SIG-M5 (cell line): ENCODE data around the gene PHTF2.
"Not testable (repeated sequence)": the region's sequence is repeated elsewhere in the genome, so short reads cannot be mapped to it uniquely, and the experiment has no call there.

Experiments used
- DNase-seq: peaks from one replicate; lab custom pipeline; 2025; lab: John Stamatoyannopoulos, UW

PHTF2 gene

DNA sequence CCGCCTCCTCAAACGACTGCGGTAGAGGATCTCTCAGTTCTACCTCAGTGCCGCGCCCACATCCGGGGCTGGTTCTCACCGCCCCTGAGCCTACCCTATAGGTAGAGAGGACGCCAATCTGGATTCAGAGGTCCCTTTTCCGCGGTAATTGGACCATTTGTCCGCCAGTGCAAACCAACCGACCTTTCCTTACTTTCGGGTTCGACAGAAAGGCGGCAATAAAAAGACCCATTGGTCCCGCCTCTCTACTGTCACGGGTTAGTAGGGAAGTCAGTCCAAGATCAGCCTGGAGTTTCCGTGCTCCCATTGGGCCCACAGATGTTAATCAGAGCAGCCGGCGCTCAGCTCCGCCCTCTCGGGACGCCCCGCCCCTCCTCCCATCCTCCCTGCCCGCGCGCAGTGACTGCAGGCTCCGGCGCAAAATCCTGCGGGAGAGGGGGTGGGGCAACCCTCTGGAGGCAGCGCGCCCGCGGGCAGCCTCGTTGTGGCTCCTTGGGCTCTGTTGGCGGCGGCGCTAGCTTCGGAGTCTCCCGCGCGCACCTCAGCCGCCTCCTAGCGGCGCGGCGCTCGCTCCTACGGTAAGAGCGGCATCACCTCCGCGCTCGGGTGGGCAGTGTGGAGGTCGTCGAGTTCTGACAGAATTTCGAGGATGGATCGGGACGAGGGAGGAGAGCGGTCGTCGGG is at the start of gene PHTF2, which contains the start of gene TMEM60:
Gene PHTF2 (plus strand): TSS at position 380 of the 684 bp plus-strand sequence.
Gene TMEM60 (minus strand): TSS at position 41 of the 684 bp plus-strand sequence. CDS start 4,061 bp downstream, outside the sequence.
- DNase-seq: peak; percentile 98

GRCh38 chr7:77752016-77752415 is 46.6 kb upstream of the PHTF2 start:
- DNase-seq: peak; percentile 53

DNA sequence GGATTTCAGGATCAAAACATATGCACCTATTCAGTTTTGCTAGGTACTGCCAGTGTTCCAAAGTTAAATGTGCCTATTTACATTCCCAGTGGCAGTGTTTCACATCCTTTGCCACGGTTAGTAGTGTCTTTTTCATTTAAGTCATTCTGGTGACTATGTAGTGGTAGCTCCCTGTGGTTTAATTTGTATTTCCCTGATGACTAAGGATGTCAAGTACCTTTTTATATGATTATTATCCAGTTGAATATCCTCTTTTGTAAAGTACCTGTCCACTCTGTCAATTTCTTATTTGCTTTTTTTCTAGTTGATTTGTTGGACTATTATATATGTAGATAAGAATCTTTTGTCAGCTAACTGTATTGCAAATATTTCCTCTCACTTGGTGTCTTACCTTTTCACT is 45.4 kb upstream of the PHTF2 start:
- DNase-seq: no peak

- DNase-seq: no peak
Measured at GRCh38 chr7:77757589-77757988, 41.0 kb upstream of the PHTF2 start.

GRCh38 chr7:77759294-77759889 is 39.2 kb upstream of the PHTF2 start:
- DNase-seq: no peak

DNA sequence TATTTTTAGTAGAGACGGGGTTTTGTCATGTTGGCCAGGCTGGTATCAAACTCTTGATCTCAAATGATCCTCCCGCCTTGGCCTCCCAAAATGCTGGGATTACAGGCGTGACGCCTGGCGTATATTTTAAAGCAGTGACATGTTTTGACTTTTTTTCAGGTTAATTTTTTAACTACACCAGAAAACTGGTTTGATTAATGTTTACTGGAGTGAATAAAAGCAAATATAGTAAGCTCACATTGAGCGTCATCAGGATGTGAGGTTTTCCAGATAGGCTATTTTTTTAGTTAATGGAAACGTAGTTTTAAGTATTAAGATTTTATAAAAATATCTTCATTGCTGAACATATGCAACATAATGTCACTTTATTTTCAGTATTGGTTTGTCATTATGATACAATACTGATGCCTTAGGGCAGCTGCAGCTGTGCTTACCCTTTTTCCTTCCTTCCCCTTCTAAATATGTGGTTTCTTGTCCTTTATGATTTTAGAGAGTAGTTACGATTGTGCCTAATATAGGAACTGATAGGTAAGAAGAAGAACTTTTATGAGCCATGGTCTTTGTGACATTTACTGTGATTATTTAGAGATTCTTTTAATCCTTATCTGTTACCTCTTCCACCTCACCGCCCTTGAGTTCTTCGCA is 37.6 kb upstream of the PHTF2 start:
- DNase-seq: no peak

DNA sequence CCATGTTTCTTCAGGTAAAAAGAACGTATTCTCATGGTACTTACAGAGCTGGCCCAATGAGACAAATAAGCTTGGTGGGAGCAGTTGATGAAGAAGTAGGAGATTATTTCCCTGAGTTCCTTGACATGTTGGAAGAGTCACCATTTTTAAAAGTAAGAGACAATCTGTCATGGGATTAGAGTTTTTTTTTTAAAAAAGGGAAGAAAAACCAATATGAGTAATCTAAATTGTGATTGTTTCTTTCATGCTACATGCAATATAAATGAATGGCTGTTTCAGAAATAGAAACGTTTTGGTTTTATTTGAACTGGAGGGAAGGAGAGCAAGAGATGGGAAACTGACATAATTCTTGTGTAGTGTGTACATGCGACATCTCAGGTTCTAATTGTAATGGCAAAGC is 33.1 kb upstream of the PHTF2 start:
- DNase-seq: no peak

DNA sequence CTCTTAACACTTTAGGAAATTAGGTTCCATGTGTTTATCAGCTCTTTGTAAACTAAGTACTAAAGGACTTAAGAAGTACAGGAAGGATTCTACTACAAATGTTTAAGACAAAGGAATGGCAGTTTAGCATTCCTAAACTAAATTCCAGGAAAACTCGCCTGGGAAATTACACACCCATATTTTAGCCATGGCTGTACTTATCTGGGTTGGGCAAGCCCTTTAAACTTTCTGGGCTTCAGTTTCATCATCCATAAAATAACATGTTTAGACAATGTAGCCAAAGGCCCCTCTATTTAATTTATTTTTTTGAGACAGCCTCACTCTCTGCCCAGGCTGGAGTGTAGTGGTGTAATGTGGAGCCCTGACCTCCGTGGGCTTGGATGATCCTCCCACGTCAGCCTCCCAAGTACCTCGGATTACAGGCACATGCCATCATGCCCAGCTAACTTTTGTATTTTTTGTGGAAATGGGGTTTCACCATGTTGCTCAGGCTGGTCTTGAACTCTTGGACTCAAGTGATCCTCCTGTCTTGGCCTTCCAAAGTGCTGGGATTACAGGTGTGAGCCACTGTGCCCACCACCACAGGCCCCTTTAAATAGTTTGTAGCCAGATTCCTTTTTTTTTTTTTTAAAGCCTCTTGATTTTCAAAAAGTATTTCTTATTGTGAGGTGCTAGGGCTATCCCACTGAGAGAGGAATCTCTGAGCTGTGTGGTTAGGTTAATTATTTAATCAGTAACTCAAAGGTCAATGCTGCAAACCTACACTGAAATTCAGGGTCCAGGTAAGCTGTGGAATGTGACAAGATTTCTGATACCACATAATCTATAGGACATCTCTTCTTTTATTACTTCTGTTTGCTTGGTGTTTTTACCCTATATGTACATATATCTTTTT is 32.4 kb upstream of the PHTF2 start:
- DNase-seq: no peak

DNA sequence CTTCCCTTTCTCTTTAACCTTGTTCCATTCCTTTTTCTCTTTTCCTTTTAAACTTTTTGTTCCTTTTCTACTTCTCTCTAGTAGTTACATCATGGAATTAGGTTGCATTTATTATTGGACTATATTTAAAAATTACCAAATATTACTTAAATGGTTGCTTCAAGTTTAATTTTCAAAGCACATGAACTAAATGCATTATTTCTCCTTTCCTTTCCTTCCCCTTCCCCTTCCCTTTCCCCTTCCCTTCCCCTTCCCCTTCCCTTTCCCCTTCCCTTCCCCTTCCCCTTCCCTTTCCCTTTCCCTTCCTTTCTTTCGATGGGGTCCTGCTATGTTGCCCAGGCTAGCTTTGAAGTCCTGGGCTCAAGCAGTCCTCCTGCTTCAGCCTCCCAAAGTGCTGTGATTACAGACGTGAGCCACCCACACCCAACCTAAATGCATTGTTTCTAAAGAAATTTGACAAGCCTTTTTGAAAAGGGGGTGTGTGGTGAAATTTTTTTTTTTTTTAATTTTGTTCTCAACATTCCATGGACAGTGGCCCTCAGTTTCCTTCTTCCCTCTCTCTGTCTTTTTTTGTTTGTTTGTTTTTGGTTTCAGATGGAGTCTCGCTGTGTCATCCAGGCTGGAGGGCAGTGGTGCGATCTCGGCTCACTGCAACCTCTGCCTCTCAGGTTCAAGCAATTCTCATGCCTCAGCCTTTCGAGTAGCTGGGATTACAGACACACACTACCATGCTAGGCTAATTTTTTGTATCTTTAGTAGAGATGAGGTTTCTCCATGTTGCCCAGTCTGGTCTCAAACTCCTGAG is 31.6 kb upstream of the PHTF2 start:
- DNase-seq: no peak

DNA sequence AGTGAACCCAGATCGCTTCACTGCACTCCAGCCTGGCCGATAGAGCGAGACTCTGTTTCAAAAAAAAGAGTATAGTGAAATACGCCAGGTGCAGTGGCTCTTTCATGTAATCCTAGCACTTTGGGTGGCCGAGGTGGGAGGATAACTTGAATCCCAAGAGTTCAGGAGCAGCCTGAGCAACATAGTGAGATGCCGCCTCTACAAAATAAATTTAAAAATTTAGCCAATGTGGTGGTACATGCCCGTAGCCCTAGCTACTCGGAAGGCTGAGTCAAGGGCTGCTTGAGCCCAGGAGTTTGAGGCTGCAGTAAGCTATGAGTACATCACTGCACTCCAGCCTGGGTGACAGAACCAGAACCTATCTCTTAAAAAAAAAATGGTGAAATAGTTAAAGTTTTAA is 28.3 kb upstream of the PHTF2 start:
- no peak for DNase-seq

DNA sequence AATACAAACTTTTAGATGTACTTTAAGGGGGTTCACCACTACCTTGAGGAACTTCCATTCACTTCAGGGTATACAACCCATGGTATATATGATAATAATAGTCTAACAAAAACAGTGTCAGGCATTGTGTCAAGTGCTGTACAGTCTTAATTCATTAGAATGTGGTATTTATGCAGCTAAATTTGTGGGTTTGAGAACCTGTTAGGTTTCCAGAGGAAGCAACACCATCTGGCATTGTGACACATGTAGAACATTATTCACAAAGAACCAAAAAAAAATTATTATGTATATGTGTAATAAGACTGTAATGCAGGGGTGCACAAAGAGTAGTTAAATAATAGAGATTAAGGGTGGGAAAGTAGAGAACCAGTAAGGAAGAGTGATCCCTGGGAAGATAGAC is 26.7 kb upstream of the PHTF2 start:
- DNase-seq: no peak

- no peak for DNase-seq
Measured at GRCh38 chr7:77778535-77778934, 20.0 kb upstream of the PHTF2 start.

DNA sequence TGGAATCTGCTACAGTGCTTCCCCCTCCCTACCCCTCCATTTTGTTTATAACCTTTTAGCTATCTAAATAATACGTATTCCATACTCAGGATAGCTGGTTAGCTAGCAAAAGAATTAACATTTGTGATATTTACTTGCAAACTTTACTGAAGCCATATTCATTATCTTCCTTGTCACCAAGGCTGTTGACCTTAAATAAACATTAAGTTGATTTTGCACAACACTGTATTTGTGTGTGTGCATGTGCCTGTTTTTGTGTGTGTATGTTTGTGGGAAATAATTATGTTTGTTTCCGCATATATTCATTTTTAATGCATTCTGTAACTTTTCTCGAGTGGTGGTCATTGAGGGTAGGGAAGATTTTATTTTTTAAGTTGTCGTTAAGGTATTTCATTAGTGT is 16.2 kb upstream of the PHTF2 start:
- no peak for DNase-seq

GRCh38 chr7:77783111-77783510 is 15.5 kb upstream of the PHTF2 start:
- no peak for DNase-seq

GRCh38 chr7:77783545-77783944 is 15.0 kb upstream of the PHTF2 start:
- no peak for DNase-seq

DNA sequence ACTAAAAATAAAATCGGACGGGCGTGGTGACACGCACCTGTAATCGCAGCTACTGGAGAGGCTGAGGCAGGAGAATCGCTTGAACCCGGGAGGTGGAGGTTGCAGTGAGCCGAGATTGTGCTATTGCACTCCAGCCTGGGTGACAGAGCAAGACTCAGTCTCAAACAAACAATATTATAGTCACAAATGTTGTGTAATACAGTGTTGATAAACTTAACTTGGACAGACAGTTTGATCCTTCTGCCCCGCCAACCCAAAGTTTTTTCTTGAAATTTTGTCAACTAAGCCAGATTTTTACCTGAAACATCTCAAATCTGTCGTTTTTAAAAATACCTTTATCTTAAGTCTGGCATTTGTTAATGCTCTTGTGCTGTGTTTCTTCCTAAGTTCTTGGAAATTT is 14.1 kb upstream of the PHTF2 start:
- DNase-seq: not testable (repeated sequence)

- DNase-seq: no peak
Measured at GRCh38 chr7:77786018-77786417, 12.6 kb upstream of the PHTF2 start.

DNA sequence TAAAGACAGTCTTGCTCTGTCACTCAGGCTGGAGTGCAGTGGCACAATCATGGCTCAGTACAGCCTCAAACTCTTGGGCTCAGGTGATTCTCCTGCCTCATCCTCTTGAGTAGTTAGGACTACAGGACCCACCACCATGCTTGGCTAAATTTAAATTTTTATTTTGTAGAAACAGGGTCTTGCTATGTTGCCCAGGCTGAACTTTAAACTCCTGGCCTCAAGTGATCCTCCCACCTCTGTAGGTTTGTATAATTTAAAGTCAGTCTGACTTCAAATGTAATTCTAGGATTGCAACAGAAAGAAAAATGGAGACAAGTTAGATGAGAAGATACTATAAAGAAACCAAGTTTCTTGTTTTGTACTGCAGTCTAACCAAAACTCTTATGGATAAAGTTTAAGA is 11.8 kb upstream of the PHTF2 start:
- DNase-seq: no peak

- DNase-seq: no peak
Measured at GRCh38 chr7:77788327-77788902, 10.2 kb upstream of the PHTF2 start.

GRCh38 chr7:77791336-77791735 is 7.2 kb upstream of the PHTF2 start:
- DNase-seq: no peak

DNA sequence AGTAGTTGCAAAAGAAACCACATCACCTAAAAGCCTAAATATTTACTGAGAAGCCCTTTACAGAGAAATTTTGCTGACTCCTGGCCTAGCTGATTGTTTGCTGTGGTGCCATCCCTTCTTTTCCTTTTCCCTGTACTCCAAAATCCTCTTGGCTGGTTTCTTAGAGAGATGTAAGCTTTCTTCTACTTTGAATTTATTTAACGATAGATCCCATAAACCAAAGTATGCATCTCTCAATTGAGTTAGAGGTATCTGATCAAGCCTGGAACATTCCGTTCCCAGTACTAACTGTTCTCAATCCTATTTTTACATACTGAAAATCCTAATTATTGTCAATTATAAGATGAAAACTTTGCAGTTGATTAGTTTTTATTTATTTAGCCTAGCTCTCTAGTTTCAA is 6.6 kb upstream of the PHTF2 start:
- no peak for DNase-seq
